NCI-H748 (cell line): Measurements from ENCODE around the gene POLL.

Experiments used
- DNase-seq: peaks from one replicate; lab custom pipeline; 2025; ENCODE audit not compliant: unreplicated experiment; lab: John Stamatoyannopoulos, UW

Gene POLL

GRCh38 chr10:101575091-101575490 is 13.0 kb downstream of the POLL start:
- no peak for DNase-seq

GRCh38 chr10:101573885-101574753 is 13.9 kb downstream of the POLL start:
- no peak for DNase-seq

GRCh38 chr10:101572785-101573184 is 15.3 kb downstream of the POLL start:
- no peak for DNase-seq

- DNase-seq, result no peak
These were observed 15.9 kb downstream of the POLL start for GRCh38 chr10:101572126-101572525.

GRCh38 chr10:101571271-101571925 is 16.7 kb downstream of the POLL start:
- no peak for DNase-seq

GRCh38 chr10:101570428-101571270 is 17.4 kb downstream of the POLL start:
- peak; percentile 36 for DNase-seq

- peak; percentile 70 for DNase-seq
These were observed 18.2 kb downstream of the POLL start for GRCh38 chr10:101569622-101570427.

GRCh38 chr10:101569323-101569621 is 18.8 kb downstream of the POLL start:
- DNase-seq, result peak; percentile 57

GRCh38 chr10:101568054-101568745 is 19.9 kb downstream of the POLL start:
- no peak for DNase-seq

GRCh38 chr10:101567165-101568006 is 20.7 kb downstream of the POLL start:
- DNase-seq, result peak; percentile 8

- DNase-seq, result peak; percentile 66
These were observed 21.5 kb downstream of the POLL start for GRCh38 chr10:101566333-101567164.

- no peak for DNase-seq
These were observed 22.1 kb downstream of the POLL start for GRCh38 chr10:101565936-101566332.

- no peak for DNase-seq
These were observed 22.6 kb downstream of the POLL start for GRCh38 chr10:101565370-101565900.

GRCh38 chr10:101564490-101564991 is 23.5 kb downstream of the POLL start:
- no peak for DNase-seq

GRCh38 chr10:101563497-101564040 is 24.5 kb downstream of the POLL start:
- DNase-seq, result no peak

- DNase-seq, result no peak
These were observed 25.1 kb downstream of the POLL start for GRCh38 chr10:101563007-101563406.

GRCh38 chr10:101562231-101562630 is 25.8 kb downstream of the POLL start:
- DNase-seq, result no peak
